Upper lobe of right lung (tissue), 1 donor: ENCODE data around the gene LYPD8. TPM values are rescaled to one million over a fixed set of nuclear protein-coding genes. Genes with fewer than 3 reads are reported as not detected.

Source experiments
- ATAC-seq: fragments of 200-7000 bp; cut with Tn5 transposase; one replicate; pipeline ENCODE4 v1.9.1; 2020; ENCODE audit warnings: mild to moderate bottlenecking, moderate library complexity
- DNase-seq: peaks from one replicate; pipeline ENCODE4 v3.0.0-alpha.2; 2020
- H3K27ac ChIP-seq: fragments of 200-600 bp; one replicate; pipeline ENCODE4 v1.8.0; 2022
- H3K27me3 ChIP-seq: fragments of 200-600 bp; one replicate; pipeline ENCODE4 v1.8.0; 2022; ENCODE audit warnings: mild to moderate bottlenecking
- H3K36me3 ChIP-seq: fragments of 200-600 bp; one replicate; pipeline ENCODE4 v1.8.0; 2022
- H3K4me1 ChIP-seq: fragments of 200-600 bp; one replicate; pipeline ENCODE4 v1.8.0; 2022
- H3K4me3 ChIP-seq: fragments of 200-600 bp; one replicate; pipeline ENCODE4 v1.8.0; 2022; ENCODE audit warnings: mild to moderate bottlenecking
- H3K9me3 ChIP-seq: fragments of 200-600 bp; one replicate; pipeline ENCODE4 v1.8.0; 2022
- intact Hi-C: fragments of 100-400 bp; cut with DNase I; formaldehyde crosslinking; loops from one replicate; pipeline ENCODE4 v1.11.0; 2022
- total RNA-seq: library from RNA; stranded (reverse); fragmentation: NEBNext Ultra II Directional; extraction: Animal tissue kit (Norgen Biotek cat#: 25700); gene quantifications from one replicate; pipeline ENCODE4 v1.2.1, GENCODE V29; 2021
- TF ChIP-seq, protein P1 (sequence below): fragments of 200-600 bp; IDR thresholded peaks from one replicate; pipeline ENCODE4 v1.8.0; 2022; ENCODE audit warnings: antibody characterized with exemption
- donor health status: DM: no; HTN: yes; CAD: no; lungs with severe emphysema.

The LYPD8 gene
- total RNA-seq, 1 donor from 2014 or later: not detected

DNA sequence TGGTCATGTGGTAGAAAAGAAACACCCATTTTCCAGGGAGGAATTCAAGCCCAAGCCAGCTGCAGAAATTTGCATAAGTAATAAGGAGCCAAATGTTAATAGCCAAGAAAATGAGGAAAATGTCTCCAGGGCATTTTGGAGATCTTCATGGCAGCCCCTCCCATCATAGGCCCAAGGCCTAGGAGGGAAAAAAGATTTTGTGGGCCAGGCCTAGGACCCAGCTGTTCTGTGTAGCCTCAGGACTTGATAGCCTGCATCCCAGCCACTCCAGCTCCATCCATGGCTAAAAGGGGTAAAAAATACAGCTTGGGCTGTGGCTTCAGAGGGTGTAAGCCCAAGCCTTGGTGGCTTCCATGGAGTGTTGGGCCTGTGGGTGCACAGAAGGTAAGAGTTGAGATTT, 21.4 kb upstream of the LYPD8 start:
- intact Hi-C loops: no loop called here

GRCh38 chr1:248775441-248775840, 19.9 kb upstream of the LYPD8 start:
- no peaks in the 10 kb centered on the region for H3K27me3 ChIP-seq
- intact Hi-C loops: no loop called here
- H3K4me1 ChIP-seq: no peaks in the 10 kb centered on the region
- TF ChIP-seq, protein P1, sequence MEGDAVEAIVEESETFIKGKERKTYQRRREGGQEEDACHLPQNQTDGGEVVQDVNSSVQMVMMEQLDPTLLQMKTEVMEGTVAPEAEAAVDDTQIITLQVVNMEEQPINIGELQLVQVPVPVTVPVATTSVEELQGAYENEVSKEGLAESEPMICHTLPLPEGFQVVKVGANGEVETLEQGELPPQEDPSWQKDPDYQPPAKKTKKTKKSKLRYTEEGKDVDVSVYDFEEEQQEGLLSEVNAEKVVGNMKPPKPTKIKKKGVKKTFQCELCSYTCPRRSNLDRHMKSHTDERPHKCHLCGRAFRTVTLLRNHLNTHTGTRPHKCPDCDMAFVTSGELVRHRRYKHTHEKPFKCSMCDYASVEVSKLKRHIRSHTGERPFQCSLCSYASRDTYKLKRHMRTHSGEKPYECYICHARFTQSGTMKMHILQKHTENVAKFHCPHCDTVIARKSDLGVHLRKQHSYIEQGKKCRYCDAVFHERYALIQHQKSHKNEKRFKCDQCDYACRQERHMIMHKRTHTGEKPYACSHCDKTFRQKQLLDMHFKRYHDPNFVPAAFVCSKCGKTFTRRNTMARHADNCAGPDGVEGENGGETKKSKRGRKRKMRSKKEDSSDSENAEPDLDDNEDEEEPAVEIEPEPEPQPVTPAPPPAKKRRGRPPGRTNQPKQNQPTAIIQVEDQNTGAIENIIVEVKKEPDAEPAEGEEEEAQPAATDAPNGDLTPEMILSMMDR: no peak
- no peaks in the 10 kb centered on the region for H3K36me3 ChIP-seq
- H3K27ac ChIP-seq: no peak overlapping the region
- H3K4me3 ChIP-seq: no peak overlapping the region
- ATAC-seq (no peak), DNase-seq (no peak)
- no peaks in the 10 kb centered on the region for H3K9me3 ChIP-seq

More for the DNA sequence above, 21.4 kb upstream of the LYPD8 start:
- no peak overlapping the region for H3K4me3 ChIP-seq
- no peaks in the 10 kb centered on the region for H3K9me3 ChIP-seq
- H3K27me3 ChIP-seq: no peaks in the 10 kb centered on the region
- H3K4me1 ChIP-seq: no peaks in the 10 kb centered on the region
- TF ChIP-seq, protein P1: no peak
- no peak for ATAC-seq
- no peak overlapping the region for H3K27ac ChIP-seq
- DNase-seq: no peak
- H3K36me3 ChIP-seq: no peaks in the 10 kb centered on the region

- no peak for DNase-seq
- Histone ChIP-seq H3K4me3 (no peak overlapping the region), H3K27ac (no peak overlapping the region), H3K4me1 (no peaks in the 10 kb centered on the region), H3K27me3 (no peaks in the 10 kb centered on the region), H3K36me3 (no peaks in the 10 kb centered on the region), H3K9me3 (no peaks in the 10 kb centered on the region)
- intact Hi-C loops: no loop called here
- TF ChIP-seq, protein P1: no peak
- no peak for ATAC-seq
Observed at GRCh38 chr1:248759644-248760043, 4.1 kb upstream of the LYPD8 start.

DNA sequence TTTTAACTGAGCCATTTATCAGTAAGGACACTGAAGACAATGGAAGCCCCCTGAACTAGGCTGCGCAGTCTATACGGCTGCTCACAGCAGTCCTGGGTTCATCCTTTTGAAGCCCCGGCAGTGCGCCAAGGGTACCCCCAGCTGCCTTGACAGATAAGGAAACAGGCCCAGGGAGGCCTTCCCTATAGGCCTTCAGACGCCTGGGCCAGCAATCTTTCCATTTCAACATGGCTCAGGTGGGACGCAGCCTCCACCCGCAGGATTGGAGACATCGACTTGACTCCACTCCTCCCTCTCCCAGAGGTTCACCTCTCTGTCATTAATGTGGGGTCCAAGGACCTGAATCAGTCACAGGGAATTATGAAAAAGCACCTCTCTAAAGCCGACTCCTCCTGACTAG, 2.8 kb upstream of the LYPD8 start:
- no peak overlapping the region for H3K4me3 ChIP-seq
- DNase-seq: no peak
- no peak overlapping the region for H3K27ac ChIP-seq
- H3K9me3 ChIP-seq: no peaks in the 10 kb centered on the region
- intact Hi-C loops: no loop called here
- no peaks in the 10 kb centered on the region for H3K4me1 ChIP-seq
- no peak for ATAC-seq
- no peaks in the 10 kb centered on the region for H3K27me3 ChIP-seq
- TF ChIP-seq, protein P1: no peak
- no peaks in the 10 kb centered on the region for H3K36me3 ChIP-seq

GRCh38 chr1:248757784-248758195, 2.2 kb upstream of the LYPD8 start:
- DNase-seq (no peak), ATAC-seq (no peak)
- no peak overlapping the region for H3K4me3 ChIP-seq
- no peaks in the 10 kb centered on the region for H3K27me3 ChIP-seq
- H3K36me3 ChIP-seq: no peaks in the 10 kb centered on the region
- H3K27ac ChIP-seq: no peak overlapping the region
- no peaks in the 10 kb centered on the region for H3K4me1 ChIP-seq
- no peaks in the 10 kb centered on the region for H3K9me3 ChIP-seq
- TF ChIP-seq, protein P1: no peak
- intact Hi-C loops: no loop called here

GRCh38 chr1:248756636-248757035, 1.1 kb upstream of the LYPD8 start:
- Histone ChIP-seq H3K36me3 (no peaks in the 10 kb centered on the region), H3K27ac (no peak overlapping the region), H3K27me3 (no peaks in the 10 kb centered on the region), H3K9me3 (no peaks in the 10 kb centered on the region), H3K4me1 (no peaks in the 10 kb centered on the region), H3K4me3 (no peak overlapping the region)
- no peak for DNase-seq
- intact Hi-C loops: no loop called here
- no peak for ATAC-seq
- TF ChIP-seq, protein P1: no peak
